Neural progenitor cell (in vitro differentiated cells): Measurements from ENCODE around the gene SRBD1.

ENCODE experiments used
- CTCF ChIP-seq: fragments of 200-600 bp; sonication (generic); IDR thresholded peaks from 2 replicates; pipeline ENCODE4 v1.5.1; 2017; ENCODE audit warnings: antibody characterized with exemption, mild to moderate bottlenecking
- EZH2 ChIP-seq: fragments of 200-600 bp; sonication (generic); IDR thresholded peaks from 2 replicates; pipeline ENCODE4 v1.6.1; 2017; ENCODE audit warnings: antibody characterized with exemption, mild to moderate bottlenecking, moderate library complexity
- EZH2phosphoT487 ChIP-seq: fragments of 200-600 bp; sonication (generic); IDR thresholded peaks from 2 replicates; pipeline ENCODE4 v1.6.1; 2017; ENCODE audit warnings: antibody characterized with exemption

GRCh38 chr2:45542013-45542412, 69.1 kb downstream of the SRBD1 start:
- TF ChIP-seq CTCF (no peak), EZH2phosphoT487 (no peak), EZH2 (no peak)
